Loucy (cell line): Measurements from ENCODE around the gene IHH.

Source experiments
- EZH2phosphoT487 ChIP-seq: fragments of 200-600 bp; IDR thresholded peaks from 2 replicates; pipeline ENCODE4 v1.6.1; 2018; ENCODE audit warnings: antibody characterized with exemption, mild to moderate bottlenecking, moderate library complexity, borderline replicate concordance
- TF ChIP-seq, protein P1 (sequence below): fragments of 200-600 bp; sonication (generic); conservative IDR thresholded peaks from 2 replicates; pipeline ENCODE4 v1.5.1; 2014; ENCODE audit warnings: mild to moderate bottlenecking, antibody characterized with exemption, low read length

DNA sequence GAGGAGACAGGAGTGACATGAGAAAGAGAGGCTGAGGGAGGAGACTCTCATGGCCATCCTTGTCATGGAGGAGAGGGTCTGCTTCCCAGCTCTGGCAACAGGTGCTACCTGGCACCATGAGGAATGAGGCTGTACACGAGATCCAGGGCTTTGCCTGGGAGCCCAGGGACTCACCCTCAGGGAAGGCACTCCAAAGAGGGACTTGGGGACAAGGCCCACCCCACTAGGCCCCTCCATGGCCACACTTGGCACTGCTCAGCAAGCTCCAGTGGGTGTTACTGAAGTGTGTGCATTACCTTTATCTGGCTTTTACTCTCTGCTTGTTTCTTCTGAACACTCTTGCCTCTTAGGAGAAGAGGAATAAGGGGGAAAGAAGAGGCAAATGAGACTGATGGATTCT lies 22.1 kb downstream of the IHH start:
- TF ChIP-seq, protein P1, sequence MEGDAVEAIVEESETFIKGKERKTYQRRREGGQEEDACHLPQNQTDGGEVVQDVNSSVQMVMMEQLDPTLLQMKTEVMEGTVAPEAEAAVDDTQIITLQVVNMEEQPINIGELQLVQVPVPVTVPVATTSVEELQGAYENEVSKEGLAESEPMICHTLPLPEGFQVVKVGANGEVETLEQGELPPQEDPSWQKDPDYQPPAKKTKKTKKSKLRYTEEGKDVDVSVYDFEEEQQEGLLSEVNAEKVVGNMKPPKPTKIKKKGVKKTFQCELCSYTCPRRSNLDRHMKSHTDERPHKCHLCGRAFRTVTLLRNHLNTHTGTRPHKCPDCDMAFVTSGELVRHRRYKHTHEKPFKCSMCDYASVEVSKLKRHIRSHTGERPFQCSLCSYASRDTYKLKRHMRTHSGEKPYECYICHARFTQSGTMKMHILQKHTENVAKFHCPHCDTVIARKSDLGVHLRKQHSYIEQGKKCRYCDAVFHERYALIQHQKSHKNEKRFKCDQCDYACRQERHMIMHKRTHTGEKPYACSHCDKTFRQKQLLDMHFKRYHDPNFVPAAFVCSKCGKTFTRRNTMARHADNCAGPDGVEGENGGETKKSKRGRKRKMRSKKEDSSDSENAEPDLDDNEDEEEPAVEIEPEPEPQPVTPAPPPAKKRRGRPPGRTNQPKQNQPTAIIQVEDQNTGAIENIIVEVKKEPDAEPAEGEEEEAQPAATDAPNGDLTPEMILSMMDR = no peak
- TF ChIP-seq EZH2phosphoT487 = no peak
